Measurements from ENCODE around the gene LGALS1. TPM values are rescaled to one million over a fixed set of nuclear protein-coding genes. Genes with fewer than 3 reads are reported as not detected.
A peak's percentile ranks its signal among the peaks of the same experiment; 100 is the strongest.
"Not testable (repeated sequence)": the region's sequence is repeated elsewhere in the genome, so short reads cannot be mapped to it uniquely, and the experiment has no call there.

The LGALS1 gene
- total RNA-seq, 2 donors from 2014 or later, result 362 to 981 TPM

DNA sequence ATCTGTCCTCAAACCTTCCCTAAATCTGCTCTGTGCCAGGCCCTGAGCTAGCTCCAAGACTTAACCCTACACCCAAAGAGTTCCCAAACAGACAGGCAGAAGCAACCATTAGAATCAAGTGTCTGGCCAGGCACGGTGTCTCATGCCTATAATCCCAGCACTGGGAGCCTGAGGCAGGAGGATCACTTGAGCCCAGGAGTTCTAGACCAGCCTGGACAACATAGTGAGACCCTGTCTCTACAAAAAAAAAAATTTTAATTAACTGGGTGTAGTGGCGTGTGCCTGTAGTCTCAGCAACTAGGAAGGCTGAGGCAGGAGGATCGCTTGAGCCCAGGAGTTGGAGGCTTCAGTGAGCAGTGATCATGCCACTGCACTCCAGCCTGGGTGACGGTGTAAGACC, 18.9 kb upstream of the LGALS1 start:
- Mint-ChIP-seq H3K36me3 (peaks cover 7 to 22% of the 10 kb centered on the region in 2 donors), H3K27ac (peak overlapping the region in 1 of 2 donors; percentile 7)
- ATAC-seq; DNase-seq (ENCODE audit: low spot score in 2 of 2); H3K9me3 Mint-ChIP-seq: not testable (repeated sequence)

DNA sequence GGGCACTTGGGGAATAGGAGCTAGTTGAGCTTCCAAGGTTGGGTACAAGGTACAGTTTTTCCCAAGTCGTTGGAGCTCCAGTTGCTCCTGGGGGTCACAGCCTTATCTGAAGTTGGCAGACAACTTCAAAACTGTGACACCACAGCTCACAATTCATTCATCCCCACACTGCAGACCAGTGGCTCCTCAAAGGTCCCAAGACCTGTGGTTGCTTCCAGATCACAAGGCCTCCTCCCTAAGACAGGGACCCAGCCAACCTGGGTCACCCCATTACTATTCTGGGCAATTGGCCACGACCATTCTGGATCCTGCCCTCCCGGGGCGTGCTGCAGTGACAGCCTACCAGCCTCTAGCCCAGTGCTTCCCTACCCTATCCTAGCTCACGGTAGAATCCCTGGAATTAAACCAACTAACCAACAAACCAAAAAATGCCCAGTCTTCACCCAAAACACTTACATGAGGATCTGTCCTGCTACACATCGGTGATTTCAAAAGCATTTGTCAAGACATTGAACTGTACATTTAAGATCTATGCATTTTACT, 17.8 kb upstream of the LGALS1 start:
- no peaks in the 10 kb centered on the region for H3K9me3 Mint-ChIP-seq
- ATAC-seq (no peak), DNase-seq (ENCODE audit: low spot score in 2 of 2) (no peak)
- H3K36me3 Mint-ChIP-seq, result peaks cover 7 to 20% of the 10 kb centered on the region in 2 donors
- H3K27ac Mint-ChIP-seq, result peak overlapping the region; percentile 89

DNA sequence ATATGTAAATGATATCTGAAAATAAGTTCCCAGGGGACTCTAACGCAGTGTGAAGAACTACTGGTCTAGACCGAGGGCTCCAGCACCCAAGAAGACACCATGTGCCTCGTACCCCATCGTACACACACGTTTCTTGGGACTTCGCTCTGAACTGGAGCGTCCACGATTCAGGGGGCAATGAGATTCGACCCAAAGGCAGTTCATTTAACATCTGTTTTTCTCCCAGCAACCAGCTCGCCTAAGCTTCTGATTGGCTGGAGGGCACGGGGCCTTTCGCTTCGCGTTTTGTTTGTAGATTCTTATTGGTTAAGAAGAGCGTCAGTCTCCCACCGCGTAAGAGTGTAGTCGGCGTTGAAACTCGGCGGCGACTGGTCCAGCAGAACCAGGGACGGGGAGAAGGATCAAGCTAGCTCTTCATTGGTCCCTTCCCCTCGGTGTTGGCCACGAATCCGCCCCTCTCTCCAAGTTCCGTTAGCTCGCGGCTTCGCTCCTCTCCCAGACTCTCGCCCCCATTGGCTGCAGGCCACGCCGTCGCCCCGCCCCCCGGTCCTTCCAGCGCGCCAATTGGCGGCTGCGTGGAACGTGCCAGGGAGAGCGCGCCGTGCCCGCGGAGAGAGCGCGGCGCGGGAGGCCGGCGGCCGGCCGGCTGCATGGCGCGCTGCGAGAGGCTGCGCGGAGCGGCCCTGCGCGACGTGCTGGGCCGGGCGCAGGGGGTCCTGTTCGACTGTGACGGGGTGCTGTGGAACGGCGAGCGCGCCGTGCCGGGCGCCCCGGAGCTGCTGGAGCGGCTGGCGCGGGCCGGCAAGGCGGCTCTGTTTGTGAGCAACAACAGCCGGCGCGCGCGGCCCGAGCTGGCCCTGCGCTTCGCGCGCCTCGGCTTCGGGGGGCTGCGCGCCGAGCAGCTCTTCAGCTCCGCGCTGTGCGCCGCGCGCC, 17.0 kb upstream of the LGALS1 start, which contains the start of gene PDXP:
TSS of gene PDXP (plus strand) at position 591 of the 933 bp plus-strand sequence. CDS start at position 651, 60 bp downstream.
- Mint-ChIP-seq H3K27ac (peak within 1 kb of the TSS; percentile 89), H3K36me3 (peaks cover 7 to 20% of the 10 kb centered on the region in 2 donors), H3K9me3 (no peaks in the 10 kb centered on the region)
- peak; percentile 97 to 99 for DNase-seq (ENCODE audit: low spot score in 2 of 2)
- peak; percentile 96 to 98 for ATAC-seq

DNA sequence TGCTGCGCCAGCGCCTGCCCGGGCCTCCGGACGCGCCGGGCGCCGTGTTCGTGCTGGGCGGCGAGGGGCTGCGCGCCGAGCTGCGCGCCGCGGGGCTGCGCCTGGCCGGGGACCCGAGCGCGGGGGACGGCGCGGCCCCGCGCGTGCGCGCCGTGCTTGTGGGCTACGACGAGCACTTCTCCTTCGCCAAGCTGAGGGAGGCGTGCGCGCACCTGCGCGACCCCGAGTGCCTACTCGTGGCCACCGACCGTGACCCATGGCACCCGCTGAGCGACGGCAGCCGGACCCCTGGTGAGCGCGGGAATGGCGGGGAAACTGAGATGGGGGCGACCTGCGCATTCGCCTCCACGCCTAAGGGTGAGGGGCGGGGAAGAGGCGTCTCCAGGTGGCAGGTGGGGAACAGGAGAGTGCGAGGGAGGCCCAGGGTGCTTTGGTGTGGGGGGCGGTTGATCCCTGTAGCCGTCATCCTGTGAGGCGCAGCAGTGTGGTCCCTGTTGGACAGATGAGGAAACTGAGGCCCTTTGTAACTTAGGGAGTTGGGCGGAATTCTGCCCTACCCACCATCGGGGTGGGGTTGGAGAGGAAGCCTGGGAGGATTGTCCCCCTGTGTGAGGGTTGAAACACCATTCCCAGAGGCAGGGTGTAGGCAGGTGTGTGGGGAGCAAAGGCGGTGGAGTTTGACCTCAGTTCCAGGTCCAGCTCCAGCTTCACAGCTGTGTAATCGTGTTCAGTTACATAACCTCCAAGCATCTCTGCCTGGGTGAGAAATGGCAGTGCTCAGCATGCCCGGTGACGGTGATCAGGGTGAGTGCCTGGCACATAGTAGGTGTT, 16.2 kb upstream of the LGALS1 start:
- DNase-seq (ENCODE audit: low spot score in 2 of 2) (no peak), ATAC-seq (peak; percentile 0 to 2)
- Mint-ChIP-seq H3K36me3 (peaks cover 7 to 15% of the 10 kb centered on the region in 2 donors), H3K9me3 (no peaks in the 10 kb centered on the region), H3K27ac (peak overlapping the region; percentile 32 to 89)

DNA sequence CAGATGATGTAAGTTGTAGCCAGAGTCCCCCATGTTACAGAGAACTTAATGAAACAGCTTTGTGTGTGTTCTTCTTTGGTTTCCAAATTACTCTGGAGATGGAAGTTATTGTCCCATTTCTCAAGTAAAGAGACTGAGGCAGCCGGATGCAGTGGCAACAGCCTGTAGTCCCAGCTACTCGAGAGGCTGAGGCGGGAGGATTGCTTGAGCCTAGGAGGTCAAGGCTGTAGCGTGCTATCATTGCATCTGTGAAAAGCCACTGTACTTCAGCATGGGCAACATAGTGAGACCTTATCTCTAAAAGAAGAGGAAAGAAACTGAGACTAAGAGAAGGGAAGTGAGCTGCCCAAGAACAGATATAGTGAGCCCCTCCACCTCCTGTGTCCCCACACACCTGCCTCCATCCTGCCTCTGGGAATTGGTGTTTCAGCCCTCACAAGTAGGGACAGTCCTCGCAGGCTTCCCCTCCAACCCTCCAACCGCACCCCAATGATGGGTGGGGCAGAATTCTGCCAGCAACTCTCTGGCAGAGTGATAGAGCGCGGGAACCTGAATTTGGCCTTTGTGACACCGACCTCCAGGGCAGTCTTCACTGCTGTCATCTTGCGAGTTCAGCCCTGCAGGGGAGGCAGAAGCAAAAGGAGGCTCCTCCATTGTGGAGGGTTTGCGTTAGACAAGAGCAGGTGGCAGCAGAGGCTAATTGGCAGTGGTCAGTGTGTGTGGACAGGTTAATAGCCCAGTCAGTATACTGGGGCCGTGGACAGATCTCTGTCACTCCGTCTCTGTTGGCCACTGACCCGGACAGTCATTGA, 15.3 kb upstream of the LGALS1 start:
- Mint-ChIP-seq H3K27ac (peak overlapping the region; percentile 32 to 89), H3K36me3 (peaks cover 7 to 15% of the 10 kb centered on the region in 2 donors), H3K9me3 (no peaks in the 10 kb centered on the region)
- ATAC-seq (no peak), DNase-seq (ENCODE audit: low spot score in 2 of 2) (no peak)

DNA sequence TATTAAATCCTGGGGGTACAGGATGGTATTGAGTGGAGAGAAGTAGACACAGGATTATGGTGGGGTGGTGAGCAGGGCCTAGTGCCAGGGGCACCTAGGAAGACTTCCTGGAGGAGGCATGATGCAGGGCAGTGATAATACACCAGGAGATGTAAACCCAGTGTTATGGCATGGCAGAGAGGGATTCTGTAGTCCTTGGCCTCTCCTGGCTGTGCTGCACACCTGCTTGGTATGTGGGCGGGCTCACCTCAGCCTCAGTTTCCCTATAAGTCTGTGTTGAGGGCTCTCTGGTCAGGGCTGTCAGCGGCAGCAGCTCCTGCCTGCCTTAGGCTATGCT, 14.8 kb upstream of the LGALS1 start:
- no peak for ATAC-seq
- Mint-ChIP-seq H3K36me3 (peaks cover 7 to 15% of the 10 kb centered on the region in 2 donors), H3K27ac (no peak overlapping the region), H3K9me3 (no peaks in the 10 kb centered on the region)
- no peak for DNase-seq (ENCODE audit: low spot score in 2 of 2)

DNA sequence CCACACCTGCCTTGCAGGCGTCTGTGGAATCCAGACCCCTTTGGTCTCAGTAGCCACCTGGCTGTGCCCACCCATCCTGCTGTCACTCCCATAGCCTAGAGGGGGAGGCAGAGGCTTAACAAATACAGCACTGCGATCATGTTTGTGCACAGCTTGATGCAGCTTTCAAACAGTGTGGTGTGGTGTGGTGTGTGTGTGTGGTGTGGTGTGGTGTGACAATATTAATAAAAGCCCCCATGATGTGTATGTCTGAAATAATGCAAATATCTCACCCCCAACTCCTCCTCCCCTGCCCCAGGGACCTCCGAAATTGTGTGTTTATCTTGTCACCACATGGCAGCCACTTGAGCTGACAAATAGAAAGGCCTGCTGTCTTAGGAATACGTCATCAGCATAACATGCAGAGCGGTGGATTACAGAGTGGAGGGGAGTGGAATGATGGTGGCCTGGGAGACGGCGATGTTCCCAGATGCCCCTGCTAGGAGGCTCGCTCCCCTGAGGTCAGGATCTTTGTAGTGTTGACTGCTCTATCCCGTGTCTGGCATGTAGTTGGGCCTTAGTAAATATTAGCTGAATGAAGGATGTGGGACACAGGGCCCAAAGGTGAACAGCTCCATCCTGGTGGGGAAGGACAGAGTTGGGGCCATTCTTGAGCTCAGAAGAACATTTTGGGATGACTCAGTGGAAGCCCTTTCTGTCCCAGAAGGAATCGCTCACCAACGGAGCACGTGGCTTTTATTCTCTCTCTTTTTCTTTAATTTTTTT, 14.1 kb upstream of the LGALS1 start:
- ATAC-seq (no peak), DNase-seq (ENCODE audit: low spot score in 2 of 2) (no peak)
- Mint-ChIP-seq H3K9me3 (no peaks in the 10 kb centered on the region), H3K36me3 (peaks cover 7 to 15% of the 10 kb centered on the region in 2 donors), H3K27ac (no peak overlapping the region)

DNA sequence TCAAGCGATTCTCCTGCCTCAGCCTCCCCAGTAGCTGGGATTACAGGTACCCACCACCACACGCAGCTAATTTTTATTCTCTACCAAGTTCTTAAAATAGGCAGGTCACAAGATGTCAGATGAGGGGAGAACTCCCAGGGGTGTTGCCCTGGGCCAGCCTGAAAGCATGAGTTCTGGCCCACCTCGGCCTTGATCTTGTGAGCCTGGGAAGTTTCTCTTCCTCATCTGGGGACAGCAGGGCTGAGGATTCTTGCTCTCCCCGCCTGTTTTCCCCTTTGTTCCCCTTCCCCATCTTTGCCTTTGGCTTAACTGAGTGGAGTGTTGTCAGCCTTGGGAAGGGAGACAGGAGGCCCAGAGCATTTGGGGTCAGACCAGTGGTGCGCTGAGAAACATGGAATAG, 13.4 kb upstream of the LGALS1 start:
- no peak for ATAC-seq
- H3K27ac Mint-ChIP-seq, result peak overlapping the region in 1 of 2 donors; percentile 29
- no peaks in the 10 kb centered on the region for H3K9me3 Mint-ChIP-seq
- H3K36me3 Mint-ChIP-seq, result peaks cover 7 to 21% of the 10 kb centered on the region in 2 donors
- DNase-seq (ENCODE audit: low spot score in 2 of 2), result no peak

DNA sequence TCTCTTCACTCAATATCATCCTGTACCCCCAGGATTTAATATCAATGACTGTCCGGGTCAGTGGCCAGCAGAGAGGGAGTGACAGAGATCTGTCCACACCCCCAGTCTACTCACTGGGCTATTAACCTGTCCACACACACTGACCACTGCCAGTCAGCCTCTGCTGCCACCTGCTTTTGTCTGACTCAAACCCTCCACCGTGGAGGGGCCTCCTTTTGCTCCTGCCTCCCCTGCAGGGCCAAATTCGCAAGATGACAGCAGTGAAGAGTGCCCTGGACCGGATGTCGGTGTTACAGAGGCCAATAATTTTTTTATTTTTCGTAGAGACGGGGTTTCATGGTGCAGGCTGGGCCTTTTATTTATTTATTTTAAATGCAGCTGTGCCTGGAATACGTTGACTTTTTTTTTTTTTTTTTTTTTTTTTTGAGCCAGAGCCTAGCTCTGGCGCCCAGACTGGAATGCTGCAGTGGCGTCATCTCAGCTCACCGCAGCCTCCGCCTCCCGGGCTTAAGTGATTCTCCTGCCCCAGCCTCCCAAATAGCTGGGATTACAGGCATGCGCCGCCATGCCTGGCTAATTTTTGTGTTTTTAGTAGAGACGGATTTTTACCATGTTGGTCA, 11.8 kb upstream of the LGALS1 start:
- Mint-ChIP-seq H3K9me3 (no peaks in the 10 kb centered on the region), H3K27ac (no peak overlapping the region), H3K36me3 (peaks cover 7 to 22% of the 10 kb centered on the region in 2 donors)
- DNase-seq (ENCODE audit: low spot score in 2 of 2) (no peak), ATAC-seq (no peak)

DNA sequence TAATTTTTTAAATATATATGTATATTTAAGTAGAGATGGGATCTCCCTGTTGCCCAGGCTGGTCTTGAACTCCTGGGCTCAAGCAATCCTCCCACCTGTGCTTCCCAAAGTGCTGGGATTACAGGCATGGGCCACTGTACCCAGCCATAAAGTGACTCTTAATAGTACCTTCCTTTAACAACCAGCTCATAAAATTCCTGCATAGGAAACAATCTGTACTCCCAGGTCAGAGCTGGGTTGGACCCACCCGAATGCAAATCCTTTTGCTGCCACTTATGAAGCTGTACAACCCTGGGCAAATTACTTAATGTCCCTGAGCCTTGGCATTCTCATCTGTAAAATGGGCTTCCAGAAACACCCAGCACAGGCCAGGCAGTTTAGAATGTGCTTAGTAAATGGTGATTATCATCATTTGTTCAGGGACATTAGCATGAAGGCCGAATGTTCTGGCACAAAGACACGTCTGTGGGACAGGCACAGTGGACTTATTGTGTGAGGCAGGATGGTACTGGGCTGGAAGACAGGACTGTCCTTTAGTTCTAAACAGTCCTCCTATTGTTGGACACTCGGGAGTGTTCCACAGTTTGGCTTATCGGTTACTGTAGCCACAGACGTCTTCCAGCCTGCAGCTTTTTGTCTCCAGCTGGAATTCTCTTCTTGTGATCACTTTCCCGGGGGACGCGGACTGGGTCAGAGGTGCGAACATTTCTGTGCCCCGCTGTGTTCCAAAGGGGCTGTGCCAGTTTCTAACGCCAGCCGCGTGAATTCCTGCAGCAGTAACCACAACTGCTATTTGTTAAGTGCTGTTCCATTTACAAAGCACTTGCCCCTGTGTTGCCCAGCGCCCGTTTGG, 11.0 kb upstream of the LGALS1 start:
- ATAC-seq (no peak), DNase-seq (ENCODE audit: low spot score in 2 of 2) (no peak)
- H3K9me3 Mint-ChIP-seq, result no peaks in the 10 kb centered on the region
- peak overlapping the region in 1 of 2 donors; percentile 22 for H3K27ac Mint-ChIP-seq
- peaks cover 4 to 18% of the 10 kb centered on the region in 2 donors for H3K36me3 Mint-ChIP-seq

DNA sequence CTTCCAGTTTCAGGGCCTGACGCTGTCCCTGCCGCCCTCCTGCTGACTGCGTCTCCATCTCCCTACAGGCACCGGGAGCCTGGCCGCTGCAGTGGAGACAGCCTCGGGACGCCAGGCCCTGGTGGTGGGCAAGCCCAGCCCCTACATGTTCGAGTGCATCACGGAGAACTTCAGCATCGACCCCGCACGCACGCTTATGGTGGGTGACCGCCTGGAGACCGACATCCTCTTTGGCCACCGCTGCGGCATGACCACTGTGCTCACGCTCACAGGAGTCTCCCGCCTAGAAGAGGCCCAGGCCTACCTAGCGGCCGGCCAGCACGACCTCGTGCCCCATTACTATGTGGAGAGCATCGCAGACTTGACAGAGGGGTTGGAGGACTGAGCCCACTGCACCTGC, 9.9 kb upstream of the LGALS1 start:
- no peak for DNase-seq (ENCODE audit: low spot score in 2 of 2)
- H3K36me3 Mint-ChIP-seq, result peaks cover 0 to 13% of the 10 kb centered on the region in 2 donors
- H3K9me3 Mint-ChIP-seq, result no peaks in the 10 kb centered on the region
- no peak for ATAC-seq
- H3K27ac Mint-ChIP-seq, result no peak overlapping the region

DNA sequence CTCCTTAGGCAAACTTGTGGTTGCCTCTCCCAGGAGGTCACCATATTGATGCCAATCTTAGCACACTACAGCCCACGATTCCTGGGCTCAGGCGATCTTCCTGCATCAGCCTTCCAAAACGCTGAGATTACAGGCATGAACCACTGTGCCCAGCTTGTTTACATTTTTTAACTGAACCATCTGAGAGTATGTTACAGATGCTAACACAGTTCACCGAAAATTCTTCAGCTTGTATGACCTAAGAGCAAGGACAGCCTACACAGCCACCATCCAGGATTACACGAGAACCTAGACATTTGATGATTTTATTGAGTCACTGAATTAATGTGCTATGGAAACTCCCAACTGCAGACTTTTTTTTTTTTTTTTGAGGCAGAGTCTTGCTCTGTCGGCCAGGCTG, 5.8 kb upstream of the LGALS1 start:
- Mint-ChIP-seq H3K27ac (no peak overlapping the region), H3K9me3 (no peaks in the 10 kb centered on the region), H3K36me3 (peaks cover 0 to 6% of the 10 kb centered on the region in 2 donors)
- DNase-seq (ENCODE audit: low spot score in 2 of 2), result no peak
- ATAC-seq, result peak in 1 of 2 donors; percentile 41

DNA sequence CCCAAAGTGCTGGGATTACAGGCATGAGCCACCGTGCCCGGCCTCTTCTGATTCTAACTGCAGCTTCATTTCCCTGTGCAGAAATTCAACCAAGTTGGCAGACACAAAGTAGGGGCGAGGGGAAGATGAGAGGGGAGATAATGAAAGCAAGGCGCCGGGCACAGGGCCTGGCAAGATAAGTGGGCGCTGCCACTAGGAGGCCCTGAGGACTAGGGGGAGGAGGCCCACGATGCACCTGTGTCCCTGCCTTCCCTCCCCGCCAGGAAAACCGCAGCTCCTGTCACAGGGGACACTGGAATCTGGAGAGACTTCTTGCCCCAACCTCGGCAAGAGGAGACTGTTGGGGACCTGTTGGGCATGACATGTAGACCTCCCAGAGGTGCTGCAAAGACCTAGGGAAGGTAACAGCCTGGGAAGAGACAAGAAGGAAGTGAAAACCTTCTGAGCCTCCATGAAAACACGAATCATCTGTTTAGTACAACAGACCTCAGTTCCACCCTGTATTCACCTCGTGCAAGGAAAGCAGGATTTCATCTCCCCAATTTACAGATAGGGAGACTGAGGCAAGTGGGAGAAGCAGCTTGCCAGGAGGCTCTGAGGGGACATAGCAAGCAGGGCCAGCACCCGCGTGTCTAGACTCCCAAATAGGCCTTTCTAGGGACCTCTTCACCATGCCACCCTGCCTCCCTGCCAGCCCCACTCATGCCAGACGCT, 3.1 kb upstream of the LGALS1 start:
- DNase-seq (ENCODE audit: low spot score in 2 of 2), result no peak
- no peak overlapping the region for H3K27ac Mint-ChIP-seq
- ATAC-seq, result no peak
- H3K36me3 Mint-ChIP-seq, result peaks cover 0 to 16% of the 10 kb centered on the region in 2 donors
- H3K9me3 Mint-ChIP-seq, result no peaks in the 10 kb centered on the region

DNA sequence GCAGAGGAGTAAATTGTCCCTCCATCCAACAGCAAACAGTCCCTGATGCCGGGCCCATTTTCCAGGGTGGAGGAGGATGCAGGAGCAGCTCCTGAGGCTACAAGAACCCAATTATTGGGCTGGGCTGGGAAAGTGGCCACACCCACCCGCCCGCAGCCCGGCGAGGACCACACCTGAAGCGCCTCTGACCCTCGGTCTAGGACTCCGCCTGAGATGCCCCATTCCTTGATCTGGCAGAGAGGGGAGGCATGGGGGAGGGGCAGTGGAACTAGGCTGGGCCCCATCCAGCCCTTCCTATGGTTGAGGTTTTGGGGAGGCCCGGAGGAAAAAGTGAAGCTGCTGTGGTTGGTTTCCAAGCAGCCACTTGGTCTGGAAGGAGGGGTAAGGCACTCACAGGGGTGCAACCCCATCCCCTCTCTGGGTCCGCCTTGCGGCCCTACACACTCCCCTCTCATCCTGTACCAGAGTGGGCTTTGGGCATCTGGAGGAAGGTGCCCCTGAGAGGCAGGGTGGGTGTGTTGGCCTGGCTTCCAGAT, 2.4 kb upstream of the LGALS1 start:
- DNase-seq (ENCODE audit: low spot score in 2 of 2) (no peak), ATAC-seq (no peak)
- Mint-ChIP-seq H3K36me3 (peaks cover 0 to 18% of the 10 kb centered on the region in 2 donors), H3K9me3 (no peaks in the 10 kb centered on the region), H3K27ac (no peak overlapping the region)

Measured in activated naive CD4-positive, alpha-beta T cell treated with anti-CD3 and anti-CD28 coated beads, Interleukin-2, amount 50 U/mL, for 72 hours (primary cell).